AG20443 (cell line): ENCODE measurements around the gene INHBB.

Source experiments
- DNase-seq: peaks from one replicate; pipeline ENCODE4 v3.0.0; 2012; ENCODE audit warnings: low spot score, mixed read lengths

Gene INHBB

GRCh38 chr2:120342446-120342845 lies 3.5 kb upstream of the INHBB start:
- DNase-seq, result no peak

GRCh38 chr2:120343100-120343432 lies 2.9 kb upstream of the INHBB start:
- DNase-seq, result no peak

GRCh38 chr2:120343433-120344105 lies 2.4 kb upstream of the INHBB start:
- peak; percentile 94 for DNase-seq

- peak; percentile 40 for DNase-seq
Observed at GRCh38 chr2:120344214-120344975, 1.5 kb upstream of the INHBB start.

- DNase-seq, result peak; percentile 41
Observed at GRCh38 chr2:120344976-120345581, 857 bp upstream of the INHBB start.

GRCh38 chr2:120345608-120346007 lies 328 bp upstream of the INHBB start:
- DNase-seq, result no peak

- DNase-seq, result peak; percentile 50
Observed at GRCh38 chr2:120346667-120347358, 877 bp downstream of the INHBB start.

GRCh38 chr2:120347396-120348060 lies 1.6 kb downstream of the INHBB start:
- peak; percentile 54 for DNase-seq

- DNase-seq, result no peak
Observed at GRCh38 chr2:120348134-120348736, 2.3 kb downstream of the INHBB start.

- peak; percentile 40 for DNase-seq
Observed at GRCh38 chr2:120348737-120349439, 3.0 kb downstream of the INHBB start.

- no peak for DNase-seq
Observed at GRCh38 chr2:120349440-120349921, 3.5 kb downstream of the INHBB start.

- no peak for DNase-seq
Observed at GRCh38 chr2:120350080-120350479, 4.1 kb downstream of the INHBB start.

- no peak for DNase-seq
Observed at GRCh38 chr2:120350801-120351320, 4.9 kb downstream of the INHBB start.

- DNase-seq, result no peak
Observed at GRCh38 chr2:120352696-120353590, 7.0 kb downstream of the INHBB start.

- DNase-seq, result no peak
Observed at GRCh38 chr2:120353591-120353898, 7.6 kb downstream of the INHBB start.

GRCh38 chr2:120353931-120354330 lies 8.0 kb downstream of the INHBB start:
- DNase-seq, result no peak

GRCh38 chr2:120354467-120354866 lies 8.5 kb downstream of the INHBB start:
- no peak for DNase-seq

- no peak for DNase-seq
Observed at GRCh38 chr2:120354935-120355779, 9.2 kb downstream of the INHBB start.

- DNase-seq, result no peak
Observed at GRCh38 chr2:120355780-120356266, 9.9 kb downstream of the INHBB start.
